ENCODE data around the gene LLCFC1. TPM values are rescaled to one million over a fixed set of nuclear protein-coding genes. Genes with fewer than 3 reads are reported as not detected.

The LLCFC1 gene
- total RNA-seq, 2 experiments from 2014 or later = not detected

DNA sequence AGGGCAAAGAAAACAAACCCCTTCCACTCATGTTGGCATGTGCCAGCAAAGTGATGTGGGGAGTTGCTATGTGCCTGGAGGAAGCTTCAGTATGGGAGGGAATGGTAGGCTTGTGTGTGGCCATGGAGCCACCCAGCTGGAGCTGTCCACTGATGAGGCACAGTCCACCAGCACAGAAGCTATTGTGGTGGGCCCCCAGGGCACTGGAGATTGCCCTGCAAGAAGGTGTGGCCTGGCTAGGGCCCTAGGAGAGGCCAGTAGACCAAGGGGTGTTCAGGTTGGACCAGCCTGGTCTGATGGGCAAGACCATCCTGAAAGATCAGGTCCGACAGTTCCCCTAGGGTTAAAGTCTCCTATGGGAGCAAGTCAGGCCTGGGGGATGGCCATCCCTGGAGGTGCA lies 45.0 kb downstream of the LLCFC1 start:
- no peaks in the 10 kb centered on the region for H3K36me3 Mint-ChIP-seq (ENCODE audit: low read depth)
- ChIA-PET CTCF (interaction anchor here (1.7 to 2.1 kb wide), 2 partner anchors 18 to 231 kb away, joined by 4 to 7 read pairs; no protein-coding TSS in a partner anchor), POLR2A (no interaction called here)
- no peak overlapping the region for H3K27ac Mint-ChIP-seq
- ATAC-seq (no peak), DNase-seq (no peak)
- no peak overlapping the region for H3K4me3 Mint-ChIP-seq
- H3K4me1 Mint-ChIP-seq (ENCODE audit: low read depth) = no peaks in the 10 kb centered on the region
- peaks cover 4% of the 10 kb centered on the region for H3K9me3 Mint-ChIP-seq
- TF ChIP-seq, protein P1, sequence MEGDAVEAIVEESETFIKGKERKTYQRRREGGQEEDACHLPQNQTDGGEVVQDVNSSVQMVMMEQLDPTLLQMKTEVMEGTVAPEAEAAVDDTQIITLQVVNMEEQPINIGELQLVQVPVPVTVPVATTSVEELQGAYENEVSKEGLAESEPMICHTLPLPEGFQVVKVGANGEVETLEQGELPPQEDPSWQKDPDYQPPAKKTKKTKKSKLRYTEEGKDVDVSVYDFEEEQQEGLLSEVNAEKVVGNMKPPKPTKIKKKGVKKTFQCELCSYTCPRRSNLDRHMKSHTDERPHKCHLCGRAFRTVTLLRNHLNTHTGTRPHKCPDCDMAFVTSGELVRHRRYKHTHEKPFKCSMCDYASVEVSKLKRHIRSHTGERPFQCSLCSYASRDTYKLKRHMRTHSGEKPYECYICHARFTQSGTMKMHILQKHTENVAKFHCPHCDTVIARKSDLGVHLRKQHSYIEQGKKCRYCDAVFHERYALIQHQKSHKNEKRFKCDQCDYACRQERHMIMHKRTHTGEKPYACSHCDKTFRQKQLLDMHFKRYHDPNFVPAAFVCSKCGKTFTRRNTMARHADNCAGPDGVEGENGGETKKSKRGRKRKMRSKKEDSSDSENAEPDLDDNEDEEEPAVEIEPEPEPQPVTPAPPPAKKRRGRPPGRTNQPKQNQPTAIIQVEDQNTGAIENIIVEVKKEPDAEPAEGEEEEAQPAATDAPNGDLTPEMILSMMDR (IDR thresholded peaks at IDR 0.05) = no peak
- peaks cover 13% of the 10 kb centered on the region for H3K27me3 Mint-ChIP-seq
- intact Hi-C loops (cut with micrococcal nuclease) = no loop called here

Other genes starting within 250 kb of the LLCFC1 start
- gene PRSS1, start 190.0 kb upstream of the LLCFC1 start, total RNA-seq = not detected
- not detected for gene PRSS2, start 168.5 kb upstream of the LLCFC1 start, total RNA-seq
- 1 to 10 TPM; 3.5 to 5.5 TPM for gene EPHB6, start 84.4 kb upstream of the LLCFC1 start, total RNA-seq
- not detected for gene TRPV6, start 53.7 kb upstream of the LLCFC1 start, total RNA-seq
- not detected for gene TRPV5, start 5.7 kb upstream of the LLCFC1 start, total RNA-seq
- gene KEL, start 22.9 kb downstream of the LLCFC1 start, total RNA-seq = under 1 TPM; 0.45 to 0.49 TPM
- gene OR9A2, start 87.6 kb downstream of the LLCFC1 start, total RNA-seq = not detected
- not detected for gene OR6V1, start 112.9 kb downstream of the LLCFC1 start, total RNA-seq
- not detected for gene PIP, start 192.6 kb downstream of the LLCFC1 start, total RNA-seq
- not detected for gene TAS2R39, start 243.9 kb downstream of the LLCFC1 start, total RNA-seq